ENCODE results near the gene TMEM187.

Gene TMEM187

DNA sequence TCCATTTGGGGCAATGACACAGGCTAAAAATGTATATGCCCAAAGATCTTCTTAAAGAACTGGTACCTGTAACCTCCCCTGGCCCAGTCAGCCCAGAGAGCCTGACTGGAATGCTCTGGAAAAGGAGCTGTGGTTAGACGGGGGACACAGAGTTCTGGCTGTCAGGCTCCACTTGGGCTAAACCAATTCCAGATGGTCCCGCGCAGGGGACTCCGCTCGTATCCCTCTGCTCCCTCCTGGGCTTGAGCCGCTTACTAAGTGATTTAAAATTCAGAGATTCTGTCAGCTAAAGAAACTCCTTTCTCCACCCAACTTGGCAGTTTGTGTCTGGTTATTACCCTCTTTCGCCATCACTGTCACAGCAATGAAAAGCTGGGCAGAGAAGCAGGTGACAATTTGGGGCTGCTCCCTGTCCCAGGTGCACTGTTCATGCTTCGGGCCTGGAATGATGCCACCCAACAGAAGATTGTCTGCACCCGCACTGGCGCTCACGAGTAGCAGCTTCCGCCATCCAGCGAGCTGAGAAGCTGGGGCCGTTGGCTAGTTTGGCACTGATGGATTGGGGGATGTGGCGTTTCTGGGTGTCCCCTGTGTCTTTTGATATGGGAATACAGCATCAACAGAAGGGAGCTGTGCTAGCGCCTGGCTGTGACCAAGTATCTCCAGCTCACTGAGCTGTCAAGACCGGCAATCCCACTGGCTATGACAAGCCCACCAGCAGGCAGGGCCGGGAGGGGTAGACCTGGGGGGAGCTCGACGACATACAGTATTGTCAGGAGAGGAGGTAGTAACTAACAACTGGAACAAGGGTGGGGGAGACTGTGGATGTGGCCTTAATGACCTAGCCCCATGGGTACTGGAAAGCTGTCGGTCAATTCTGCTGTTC, 53.8 kb downstream of the TMEM187 start:
- no peak overlapping the region for H3K9ac ChIP-seq (ENCODE audit: low read depth in 1 of 2, low read length in 2 of 2)
- H3K27me3 ChIP-seq (ENCODE audit: control insufficient read depth in 1 of 2, insufficient read depth in 2 of 2, low read length in 2 of 2): no peaks in the 10 kb centered on the region
- peaks cover 4 to 8% of the 10 kb centered on the region in 2 donors for H3K4me1 ChIP-seq (ENCODE audit: control insufficient read depth in 1 of 2, insufficient read depth in 2 of 2, low read length in 2 of 2)
- H3K36me3 ChIP-seq (ENCODE audit: control insufficient read depth in 1 of 2, insufficient read depth in 2 of 2, low read length in 2 of 2): peaks cover 10 to 16% of the 10 kb centered on the region in 2 donors
- no peak overlapping the region for H3K4me3 ChIP-seq (ENCODE audit: low read depth in 1 of 2, low read length in 2 of 2)
- H3K9me3 ChIP-seq (ENCODE audit: control insufficient read depth in 1 of 2, low read length in 2 of 2): no peaks in the 10 kb centered on the region
- H3K27ac ChIP-seq (ENCODE audit: low read depth, low read length): no peak overlapping the region

DNA sequence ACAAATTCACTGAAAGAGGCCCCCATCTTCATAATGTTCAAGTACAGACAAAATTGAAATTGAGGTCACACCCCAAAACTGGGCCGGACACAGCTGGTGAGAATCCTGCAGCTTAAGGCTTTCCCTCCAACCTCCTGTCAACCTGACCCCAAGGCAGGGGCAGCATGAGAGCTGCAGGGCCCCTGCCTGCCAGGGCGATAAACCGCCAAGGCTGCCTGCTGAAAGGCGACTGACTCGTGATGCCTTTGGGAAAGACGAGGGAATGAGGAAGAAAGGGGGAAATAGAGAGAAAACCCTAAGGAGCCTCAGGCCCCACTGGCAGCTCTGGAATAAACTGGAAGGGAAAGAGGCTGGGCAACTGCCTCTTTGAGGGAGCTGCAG, 54.5 kb downstream of the TMEM187 start:
- Histone ChIP-seq H3K4me3 (ENCODE audit: low read depth in 1 of 2, low read length in 2 of 2) (no peak overlapping the region), H3K36me3 (ENCODE audit: control insufficient read depth in 1 of 2, insufficient read depth in 2 of 2, low read length in 2 of 2) (peaks cover 16 to 22% of the 10 kb centered on the region in 2 donors), H3K9ac (ENCODE audit: low read depth in 1 of 2, low read length in 2 of 2) (no peak overlapping the region), H3K27me3 (ENCODE audit: control insufficient read depth in 1 of 2, insufficient read depth in 2 of 2, low read length in 2 of 2) (no peaks in the 10 kb centered on the region), H3K27ac (ENCODE audit: low read depth, low read length) (no peak overlapping the region), H3K4me1 (ENCODE audit: control insufficient read depth in 1 of 2, insufficient read depth in 2 of 2, low read length in 2 of 2) (peaks cover 4 to 8% of the 10 kb centered on the region in 2 donors), H3K9me3 (ENCODE audit: control insufficient read depth in 1 of 2, low read length in 2 of 2) (no peaks in the 10 kb centered on the region)

DNA sequence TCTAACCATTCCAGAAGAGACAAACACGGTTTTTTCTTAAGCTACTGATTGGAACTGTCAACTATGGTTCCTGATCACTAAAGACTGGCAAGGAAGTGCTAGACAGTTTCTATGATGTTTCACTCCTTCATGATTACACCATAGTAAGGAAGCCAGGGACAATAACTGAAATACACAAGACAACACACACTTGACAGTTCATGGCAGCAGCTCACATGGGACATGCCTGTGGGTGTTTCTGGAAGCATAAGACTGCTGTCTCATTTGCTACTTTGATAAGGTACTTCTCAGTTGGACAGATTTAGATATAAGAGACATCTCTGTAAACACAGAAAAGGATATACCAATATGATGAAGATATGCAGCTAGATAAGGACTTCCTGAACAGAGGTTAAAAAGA, 55.4 kb downstream of the TMEM187 start:
- H3K9me3 ChIP-seq (ENCODE audit: control insufficient read depth in 1 of 2, low read length in 2 of 2): no peaks in the 10 kb centered on the region
- H3K27ac ChIP-seq (ENCODE audit: low read depth, low read length): no peak overlapping the region
- peaks cover 4 to 8% of the 10 kb centered on the region in 2 donors for H3K4me1 ChIP-seq (ENCODE audit: control insufficient read depth in 1 of 2, insufficient read depth in 2 of 2, low read length in 2 of 2)
- H3K4me3 ChIP-seq (ENCODE audit: low read depth in 1 of 2, low read length in 2 of 2): no peak overlapping the region
- H3K36me3 ChIP-seq (ENCODE audit: control insufficient read depth in 1 of 2, insufficient read depth in 2 of 2, low read length in 2 of 2): peaks cover 19 to 25% of the 10 kb centered on the region in 2 donors
- H3K9ac ChIP-seq (ENCODE audit: low read depth in 1 of 2, low read length in 2 of 2): no peak overlapping the region
- H3K27me3 ChIP-seq (ENCODE audit: control insufficient read depth in 1 of 2, insufficient read depth in 2 of 2, low read length in 2 of 2): no peaks in the 10 kb centered on the region

- Histone ChIP-seq H3K27me3 (ENCODE audit: control insufficient read depth in 1 of 2, insufficient read depth in 2 of 2, low read length in 2 of 2) (no peaks in the 10 kb centered on the region), H3K4me3 (ENCODE audit: low read depth in 1 of 2, low read length in 2 of 2) (no peak overlapping the region), H3K27ac (ENCODE audit: low read depth, low read length) (no peak overlapping the region), H3K9ac (ENCODE audit: low read depth in 1 of 2, low read length in 2 of 2) (no peak overlapping the region), H3K36me3 (ENCODE audit: control insufficient read depth in 1 of 2, insufficient read depth in 2 of 2, low read length in 2 of 2) (peaks cover 19 to 25% of the 10 kb centered on the region in 2 donors), H3K4me1 (ENCODE audit: control insufficient read depth in 1 of 2, insufficient read depth in 2 of 2, low read length in 2 of 2) (peaks cover 4 to 8% of the 10 kb centered on the region in 2 donors), H3K9me3 (ENCODE audit: control insufficient read depth in 1 of 2, low read length in 2 of 2) (no peaks in the 10 kb centered on the region)
Observed at GRCh38 chrX:154028502-154029184, 56.1 kb downstream of the TMEM187 start.

DNA sequence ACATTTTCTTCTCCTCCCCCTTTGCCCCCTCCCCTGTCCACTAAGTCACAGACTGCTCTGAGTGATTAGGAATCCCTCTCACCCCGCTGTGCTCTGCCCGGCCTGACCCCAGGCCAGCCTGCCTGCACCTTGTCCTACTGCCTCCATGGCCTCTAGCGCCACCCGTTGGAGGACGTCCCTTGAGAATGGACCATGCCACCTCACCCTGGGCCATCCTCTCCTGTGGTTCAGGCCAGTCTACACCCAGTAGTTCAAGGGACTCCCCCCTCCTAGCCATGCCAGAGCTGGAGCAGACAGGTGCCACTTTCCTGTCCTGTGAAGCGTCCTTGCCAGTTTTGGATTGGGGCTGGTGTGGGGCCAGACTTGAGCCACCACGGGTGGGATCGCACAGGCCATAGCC, 56.9 kb downstream of the TMEM187 start:
- no peak overlapping the region for H3K27ac ChIP-seq (ENCODE audit: low read depth, low read length)
- H3K36me3 ChIP-seq (ENCODE audit: control insufficient read depth in 1 of 2, insufficient read depth in 2 of 2, low read length in 2 of 2): peaks cover 19 to 25% of the 10 kb centered on the region in 2 donors
- no peaks in the 10 kb centered on the region for H3K27me3 ChIP-seq (ENCODE audit: control insufficient read depth in 1 of 2, insufficient read depth in 2 of 2, low read length in 2 of 2)
- no peak overlapping the region for H3K9ac ChIP-seq (ENCODE audit: low read depth in 1 of 2, low read length in 2 of 2)
- H3K4me3 ChIP-seq (ENCODE audit: low read depth in 1 of 2, low read length in 2 of 2): no peak overlapping the region
- no peaks in the 10 kb centered on the region for H3K9me3 ChIP-seq (ENCODE audit: control insufficient read depth in 1 of 2, low read length in 2 of 2)
- peaks cover 4 to 8% of the 10 kb centered on the region in 2 donors for H3K4me1 ChIP-seq (ENCODE audit: control insufficient read depth in 1 of 2, insufficient read depth in 2 of 2, low read length in 2 of 2)

DNA sequence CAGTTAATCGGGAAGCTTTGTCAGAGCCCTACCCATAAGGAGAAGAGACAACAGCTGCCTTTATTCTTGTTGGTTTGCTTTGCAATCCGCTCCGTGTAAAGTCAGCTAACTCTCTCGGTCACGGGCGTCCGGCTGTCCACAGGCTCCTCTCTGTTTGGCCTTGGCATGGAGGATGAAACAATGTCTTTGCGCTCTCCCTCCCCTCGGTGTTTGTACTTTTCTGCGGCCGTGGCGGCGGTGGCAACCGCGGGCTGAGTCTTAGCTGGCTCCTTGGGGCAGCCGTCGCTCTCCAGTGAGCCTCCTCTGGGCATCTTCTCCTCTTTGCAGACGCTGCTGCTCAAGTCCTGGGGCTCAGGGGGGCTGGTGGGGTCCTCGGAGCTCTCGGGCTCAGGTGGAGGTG, 57.7 kb downstream of the TMEM187 start:
- Histone ChIP-seq H3K4me3 (ENCODE audit: low read depth in 1 of 2, low read length in 2 of 2) (no peak overlapping the region), H3K4me1 (ENCODE audit: control insufficient read depth in 1 of 2, insufficient read depth in 2 of 2, low read length in 2 of 2) (peaks cover 4 to 8% of the 10 kb centered on the region in 2 donors), H3K27me3 (ENCODE audit: control insufficient read depth in 1 of 2, insufficient read depth in 2 of 2, low read length in 2 of 2) (no peaks in the 10 kb centered on the region), H3K36me3 (ENCODE audit: control insufficient read depth in 1 of 2, insufficient read depth in 2 of 2, low read length in 2 of 2) (peaks cover 19 to 25% of the 10 kb centered on the region in 2 donors), H3K9me3 (ENCODE audit: control insufficient read depth in 1 of 2, low read length in 2 of 2) (no peaks in the 10 kb centered on the region), H3K27ac (ENCODE audit: low read depth, low read length) (no peak overlapping the region), H3K9ac (ENCODE audit: low read depth in 1 of 2, low read length in 2 of 2) (no peak overlapping the region)

- Histone ChIP-seq H3K4me3 (ENCODE audit: low read depth in 1 of 2, low read length in 2 of 2) (no peak overlapping the region), H3K9ac (ENCODE audit: low read depth in 1 of 2, low read length in 2 of 2) (no peak overlapping the region), H3K27ac (ENCODE audit: low read depth, low read length) (no peak overlapping the region), H3K27me3 (ENCODE audit: control insufficient read depth in 1 of 2, insufficient read depth in 2 of 2, low read length in 2 of 2) (no peaks in the 10 kb centered on the region), H3K9me3 (ENCODE audit: control insufficient read depth in 1 of 2, low read length in 2 of 2) (no peaks in the 10 kb centered on the region), H3K4me1 (ENCODE audit: control insufficient read depth in 1 of 2, insufficient read depth in 2 of 2, low read length in 2 of 2) (peaks cover 4 to 8% of the 10 kb centered on the region in 2 donors), H3K36me3 (ENCODE audit: control insufficient read depth in 1 of 2, insufficient read depth in 2 of 2, low read length in 2 of 2) (peaks cover 19 to 25% of the 10 kb centered on the region in 2 donors)
Observed at GRCh38 chrX:154030715-154031305, 58.3 kb downstream of the TMEM187 start.

GRCh38 chrX:154032160-154032559, 59.6 kb downstream of the TMEM187 start:
- Histone ChIP-seq H3K9me3 (ENCODE audit: control insufficient read depth in 1 of 2, low read length in 2 of 2) (no peaks in the 10 kb centered on the region), H3K9ac (ENCODE audit: low read depth in 1 of 2, low read length in 2 of 2) (no peak overlapping the region), H3K36me3 (ENCODE audit: control insufficient read depth in 1 of 2, insufficient read depth in 2 of 2, low read length in 2 of 2) (peaks cover 15 to 19% of the 10 kb centered on the region in 2 donors), H3K27me3 (ENCODE audit: control insufficient read depth in 1 of 2, insufficient read depth in 2 of 2, low read length in 2 of 2) (no peaks in the 10 kb centered on the region), H3K4me3 (ENCODE audit: low read depth in 1 of 2, low read length in 2 of 2) (no peak overlapping the region), H3K27ac (ENCODE audit: low read depth, low read length) (no peak overlapping the region), H3K4me1 (ENCODE audit: control insufficient read depth in 1 of 2, insufficient read depth in 2 of 2, low read length in 2 of 2) (peaks cover 4 to 8% of the 10 kb centered on the region in 2 donors)

DNA sequence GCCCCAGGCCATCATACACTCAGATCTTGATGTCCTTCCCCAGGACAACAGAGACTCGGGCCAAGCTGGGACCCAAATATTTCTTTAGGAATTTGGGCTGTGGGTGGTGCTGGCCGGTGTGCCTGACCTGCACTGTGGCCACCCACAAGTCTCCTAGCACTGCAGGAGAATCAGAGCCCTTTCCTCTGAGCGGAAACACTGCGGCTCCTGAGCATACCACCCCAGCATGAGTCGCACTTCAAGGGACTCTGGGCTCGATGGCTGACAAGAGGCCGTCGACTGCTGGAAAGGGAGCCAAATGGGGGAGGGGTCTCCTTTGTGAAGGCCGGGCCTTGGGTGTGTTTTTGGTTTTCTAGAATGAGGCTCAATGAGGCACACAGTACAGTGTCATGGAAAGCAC, 60.1 kb downstream of the TMEM187 start:
- Histone ChIP-seq H3K4me3 (ENCODE audit: low read depth in 1 of 2, low read length in 2 of 2) (no peak overlapping the region), H3K27ac (ENCODE audit: low read depth, low read length) (no peak overlapping the region), H3K9me3 (ENCODE audit: control insufficient read depth in 1 of 2, low read length in 2 of 2) (no peaks in the 10 kb centered on the region), H3K9ac (ENCODE audit: low read depth in 1 of 2, low read length in 2 of 2) (no peak overlapping the region), H3K4me1 (ENCODE audit: control insufficient read depth in 1 of 2, insufficient read depth in 2 of 2, low read length in 2 of 2) (peaks cover 4 to 8% of the 10 kb centered on the region in 2 donors), H3K36me3 (ENCODE audit: control insufficient read depth in 1 of 2, insufficient read depth in 2 of 2, low read length in 2 of 2) (peaks cover 12 to 17% of the 10 kb centered on the region in 2 donors), H3K27me3 (ENCODE audit: control insufficient read depth in 1 of 2, insufficient read depth in 2 of 2, low read length in 2 of 2) (no peaks in the 10 kb centered on the region)

Measured in duodenal mucosa (tissue), 2 donors.